Endometrial microvascular endothelial cells (primary cell): ENCODE measurements around the gene MESP2. TPM values are rescaled to one million over a fixed set of nuclear protein-coding genes. Genes with fewer than 3 reads are reported as not detected.

ENCODE experiments used
- in situ Hi-C: cut with HindIII; loops from 2 replicates; pipeline ENCODE4 v1.10.0; 2017; ENCODE audit warnings: low sequenced_read_pairs, low pct_unique_long_range_greater_than_20kb; ENCODE audit errors: inconsistent ontology term
- total RNA-seq: library from RNA; depleted of rRNA; stranded (reverse); fragments of >200 nt; gene quantifications from one replicate; pipeline ENCODE4 v1.2.3, GENCODE V29; 2015; ENCODE audit errors: inconsistent ontology term

MESP2 gene
- total RNA-seq, 1 donor from 2014 or later = not detected

GRCh38 chr15:89825271-89825940 is 49.3 kb downstream of the MESP2 start:
- in situ Hi-C loops = no loop called here

DNA sequence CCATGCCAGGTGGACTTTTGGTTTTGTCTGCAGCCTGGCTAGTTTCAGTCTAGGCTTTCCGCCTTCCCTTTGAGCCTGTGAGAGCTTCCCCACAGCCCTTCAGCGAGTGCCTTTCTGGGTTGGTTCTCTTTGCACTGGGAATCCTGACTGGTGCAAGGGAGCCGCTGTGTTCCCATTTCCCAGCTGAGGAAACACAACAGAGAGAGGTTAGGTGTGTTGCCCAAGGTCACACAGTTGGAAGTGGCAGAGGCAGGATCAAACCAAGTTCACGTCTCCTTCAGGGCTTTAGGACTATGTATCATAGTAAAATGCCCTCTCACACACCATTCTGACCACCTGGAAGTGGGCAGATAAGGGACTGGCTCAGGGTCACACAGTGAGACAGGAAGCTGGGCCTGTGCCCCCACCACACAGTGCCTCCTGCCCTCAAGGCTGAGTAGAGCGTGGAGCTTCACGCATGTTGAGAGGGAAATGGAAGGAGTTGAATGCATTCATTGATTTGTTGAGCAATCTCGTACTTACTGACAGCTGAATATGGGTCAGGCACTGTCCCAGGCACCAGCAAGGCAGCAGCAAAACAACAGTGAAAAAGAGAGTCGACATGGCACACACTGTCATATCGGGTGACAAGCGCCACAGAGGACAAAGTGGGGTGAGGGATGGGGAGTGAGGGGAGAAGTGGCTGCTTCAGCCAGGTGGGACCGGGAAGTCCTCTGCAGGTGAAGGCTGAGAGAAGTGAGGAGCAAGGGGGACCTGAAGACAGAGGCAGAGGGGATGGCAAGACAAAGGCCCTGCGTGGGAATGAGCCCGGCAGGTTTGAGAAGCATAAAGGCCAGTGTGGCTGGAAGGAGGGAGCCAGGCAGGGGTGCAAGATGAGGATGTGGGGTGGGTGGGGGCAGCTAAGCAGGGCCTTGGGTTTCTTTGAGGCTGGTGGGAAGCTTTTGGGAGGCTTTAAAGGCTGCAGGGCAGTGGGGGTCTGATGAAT is 50.8 kb downstream of the MESP2 start:
- in situ Hi-C loops = no loop called here

DNA sequence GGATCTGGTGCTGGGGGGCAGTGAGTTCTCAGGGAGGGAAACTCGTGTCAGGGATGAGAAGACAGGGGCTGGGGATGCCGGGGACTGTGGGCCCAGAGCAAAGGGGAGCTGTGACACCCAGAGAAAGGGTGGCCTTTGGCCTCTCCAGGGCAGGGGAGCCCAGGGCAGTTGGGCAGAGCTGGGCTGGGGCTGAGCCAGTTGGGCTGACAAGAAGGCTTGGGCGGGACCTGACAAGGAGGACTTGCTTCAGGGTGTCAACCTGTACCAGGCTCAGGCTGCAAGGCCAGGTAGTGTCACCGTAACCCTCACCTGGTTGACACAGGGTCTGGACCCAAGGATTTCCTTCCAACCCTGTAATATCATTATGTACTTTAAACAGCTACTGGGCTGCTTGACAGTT is 51.7 kb downstream of the MESP2 start:
- in situ Hi-C loops = no loop called here

Other genes with a start within 250 kb of the MESP2 start
- 6.9 TPM for gene TICRR, start 200.9 kb upstream of the MESP2 start, total RNA-seq
- 5.9 TPM for gene KIF7, start 120.9 kb upstream of the MESP2 start, total RNA-seq
- 0.19 TPM for gene PLIN1, start 97.0 kb upstream of the MESP2 start, total RNA-seq
- 4.8 TPM for gene PEX11A, start 85.6 kb upstream of the MESP2 start, total RNA-seq
- gene WDR93, start 85.5 kb upstream of the MESP2 start, total RNA-seq = 0.19 TPM
- gene MESP1, start 25.1 kb upstream of the MESP2 start, total RNA-seq = 0.46 TPM
- gene ANPEP, start 38.5 kb downstream of the MESP2 start, total RNA-seq = 134 TPM
- gene AP3S2, start 117.7 kb downstream of the MESP2 start, total RNA-seq = 52.5 TPM
- gene ARPIN, start 136.6 kb downstream of the MESP2 start, total RNA-seq = 12.5 TPM
- 15.2 TPM for gene ZNF710, start 225.0 kb downstream of the MESP2 start, total RNA-seq